Measurements from ENCODE around the gene B4GALT1. TPM values are rescaled to one million over a fixed set of nuclear protein-coding genes. Genes with fewer than 3 reads are reported as not detected.
A peak's percentile ranks its signal among the peaks of the same experiment; 100 is the strongest.
"Not testable (repeated sequence)": the region's sequence is repeated elsewhere in the genome, so short reads cannot be mapped to it uniquely, and the experiment has no call there.

Gene B4GALT1
- polyA plus RNA-seq, 10 donors, result 35.9 to 53.2 (median 45.7) TPM

DNA sequence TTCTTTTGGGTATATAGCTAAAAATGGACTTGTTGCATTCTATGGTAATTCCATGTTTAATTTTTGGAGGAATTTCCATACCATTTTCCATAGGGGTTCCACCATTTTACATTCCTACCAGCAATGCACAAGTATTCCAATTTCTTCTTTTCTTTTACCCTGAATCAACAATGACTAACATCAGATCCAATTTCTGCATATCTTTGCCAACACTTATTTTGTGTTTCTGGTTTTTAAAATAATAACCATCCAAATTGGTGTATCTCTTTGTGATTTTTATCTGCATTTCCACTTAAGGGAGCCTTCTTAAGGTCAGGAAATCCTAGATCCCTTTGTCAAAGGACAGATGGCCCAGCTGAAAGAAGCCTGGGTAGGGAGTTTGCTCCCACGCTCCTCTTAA is 61.2 kb downstream of the B4GALT1 start:
- DNase-seq, result no peak

DNA sequence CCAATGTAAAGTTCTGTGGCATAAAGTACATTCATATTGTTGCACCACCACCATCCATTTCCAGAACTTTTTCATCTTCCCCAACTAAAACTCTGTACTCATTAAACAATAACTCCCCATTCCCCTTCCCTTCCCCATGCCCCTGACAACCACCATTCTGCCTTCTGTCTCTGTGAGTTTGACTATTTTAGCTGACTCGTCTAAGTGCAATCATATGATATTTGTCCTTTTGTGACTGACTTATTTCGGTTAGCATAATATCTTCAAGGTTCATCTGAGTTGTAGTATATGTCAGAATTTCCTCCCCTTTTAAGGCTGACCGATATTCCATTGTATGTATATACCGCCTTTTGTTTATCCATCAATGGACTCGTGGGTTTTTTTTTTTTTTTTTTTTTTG is 61.6 kb downstream of the B4GALT1 start:
- DNase-seq, result no peak

- DNase-seq, result no peak
Measured at GRCh38 chr9:33104401-33104800, 62.7 kb downstream of the B4GALT1 start.

DNA sequence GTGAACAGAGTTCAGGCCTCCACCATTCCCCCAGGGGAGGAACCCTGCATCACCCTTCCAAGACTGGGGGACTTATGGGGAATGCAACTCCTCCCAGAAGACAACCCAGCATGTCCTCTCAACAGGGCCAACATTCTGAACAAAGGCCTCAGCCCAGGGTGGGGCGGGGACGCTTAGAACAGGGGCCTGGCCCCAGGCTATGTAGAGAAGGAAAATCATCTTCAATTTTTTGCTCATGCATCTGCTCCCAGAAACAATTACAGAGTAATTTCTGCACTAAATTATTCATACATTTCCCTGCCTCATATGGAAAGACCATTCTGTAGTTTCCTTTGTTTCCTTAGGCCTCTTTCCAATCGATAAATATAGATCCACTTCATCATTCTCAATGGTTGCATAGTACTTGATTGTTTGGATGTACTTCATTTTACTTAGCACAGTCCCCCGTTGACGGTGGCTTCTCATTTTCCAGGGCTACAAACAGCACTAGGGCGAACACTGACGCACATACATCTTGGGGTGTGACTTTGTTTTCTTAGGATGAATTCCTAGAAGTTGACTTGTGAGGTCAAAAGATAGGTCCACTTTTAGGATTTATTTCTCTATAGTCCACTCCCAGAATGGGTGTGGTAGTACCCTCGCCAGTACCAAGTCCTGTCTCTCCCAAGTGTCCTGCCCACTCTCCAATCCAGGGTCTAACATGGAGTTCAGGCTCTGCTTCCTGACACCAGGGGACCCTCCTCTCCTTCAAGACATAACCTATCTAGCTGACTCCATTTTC is 63.4 kb downstream of the B4GALT1 start:
- DNase-seq, result no peak

- no peak for DNase-seq
Measured at GRCh38 chr9:33102551-33103210, 64.5 kb downstream of the B4GALT1 start.

GRCh38 chr9:33101104-33101951 is 65.8 kb downstream of the B4GALT1 start:
- peak in 1 of 3 donors; percentile 78 for DNase-seq

DNA sequence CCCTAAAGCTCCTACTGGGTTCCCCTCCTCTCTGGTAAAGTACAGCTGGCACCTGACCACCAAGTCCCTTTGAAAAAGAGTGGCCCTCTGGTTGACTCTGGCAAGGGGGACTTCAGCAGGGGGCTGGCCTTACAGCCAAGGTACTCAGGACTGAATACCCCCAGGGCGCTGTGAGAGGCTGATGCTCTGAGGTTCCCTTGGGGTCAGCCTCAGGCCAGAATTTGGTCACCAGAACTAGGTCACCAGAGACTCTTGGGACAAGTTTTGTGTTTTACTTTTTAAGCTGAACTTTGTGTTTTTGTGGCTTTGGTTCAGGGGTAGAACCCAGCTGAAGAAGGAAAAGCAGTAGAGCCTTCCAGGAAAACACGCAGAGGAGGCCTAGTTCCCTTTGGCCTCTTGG is 67.4 kb downstream of the B4GALT1 start:
- no peak for DNase-seq

GRCh38 chr9:33097192-33097591 is 69.9 kb downstream of the B4GALT1 start:
- DNase-seq, result no peak

- DNase-seq, result no peak
Measured at GRCh38 chr9:33092634-33093033, 74.5 kb downstream of the B4GALT1 start.

GRCh38 chr9:33085672-33086071 is 81.5 kb downstream of the B4GALT1 start:
- DNase-seq, result not testable (repeated sequence)

DNA sequence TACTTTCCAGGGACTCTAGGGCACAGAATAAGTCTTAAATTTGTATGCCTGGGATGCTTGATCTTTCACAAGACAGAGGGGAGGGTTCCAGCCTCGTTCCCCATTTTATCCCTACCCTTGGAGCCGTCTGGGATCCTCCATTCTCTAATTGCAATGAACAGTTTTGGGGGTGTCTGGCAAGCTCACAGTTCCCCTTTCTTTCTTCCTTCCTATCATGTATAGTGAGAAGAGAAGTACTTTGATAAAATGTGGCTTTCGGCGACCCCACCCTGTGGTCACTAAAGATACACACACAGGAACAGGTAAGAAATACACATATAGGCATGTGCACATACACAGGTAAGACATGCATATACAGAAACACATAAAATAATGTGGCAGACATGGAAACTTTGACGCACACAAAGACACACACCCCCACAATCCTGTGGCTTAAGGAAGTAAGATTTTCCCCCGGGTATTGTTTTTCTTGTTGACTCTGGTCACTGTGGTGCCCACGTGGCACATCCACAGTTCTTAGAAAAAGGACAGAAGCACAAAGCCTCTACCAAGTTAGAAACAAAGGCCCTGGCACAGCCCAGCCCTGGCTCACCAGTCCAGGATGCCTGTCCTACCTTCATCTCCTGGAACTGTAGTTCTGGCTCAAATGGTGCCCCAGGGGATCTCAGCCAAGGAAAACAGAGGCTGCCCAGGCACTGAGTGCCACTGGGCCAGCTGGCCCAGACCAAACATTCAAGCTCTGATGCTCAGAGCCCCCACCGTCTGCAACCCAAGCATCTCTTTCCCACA is 84.4 kb downstream of the B4GALT1 start:
- DNase-seq, result no peak

DNA sequence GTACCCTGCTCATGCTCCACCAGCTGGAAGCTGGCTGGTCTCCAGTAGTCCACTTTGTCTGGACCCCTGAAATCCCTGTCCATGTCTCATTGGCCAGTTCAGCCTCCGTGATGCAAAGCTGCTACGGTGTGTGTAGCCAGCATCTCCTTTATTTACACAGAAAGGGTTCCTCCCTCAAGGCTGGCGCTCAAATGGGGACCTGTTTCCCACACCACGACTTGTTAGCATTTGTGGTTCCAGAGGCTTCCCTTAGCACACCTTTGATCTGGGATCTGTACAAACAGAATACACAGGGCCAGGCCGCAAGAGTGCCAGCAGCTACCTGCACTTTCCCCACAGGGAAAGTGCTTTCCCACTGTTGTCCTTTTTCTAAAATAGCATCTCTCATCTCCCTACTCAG is 85.0 kb downstream of the B4GALT1 start:
- DNase-seq, result no peak

GRCh38 chr9:33081128-33081851 is 85.8 kb downstream of the B4GALT1 start:
- DNase-seq, result peak; percentile 85 to 93 (median 87)

GRCh38 chr9:33080534-33080933 is 86.6 kb downstream of the B4GALT1 start:
- DNase-seq, result no peak

- DNase-seq, result peak; percentile 98 to 99 (median 98)
Measured at GRCh38 chr9:33076046-33077004, 90.8 kb downstream of the B4GALT1 start, which contains the start of gene SMU1. TSS of gene SMU1 (minus strand) at chr9:33076674. CDS start at chr9:33076608, 66 bp downstream.

GRCh38 chr9:33068991-33069390 is 98.1 kb downstream of the B4GALT1 start:
- no peak for DNase-seq

DNA sequence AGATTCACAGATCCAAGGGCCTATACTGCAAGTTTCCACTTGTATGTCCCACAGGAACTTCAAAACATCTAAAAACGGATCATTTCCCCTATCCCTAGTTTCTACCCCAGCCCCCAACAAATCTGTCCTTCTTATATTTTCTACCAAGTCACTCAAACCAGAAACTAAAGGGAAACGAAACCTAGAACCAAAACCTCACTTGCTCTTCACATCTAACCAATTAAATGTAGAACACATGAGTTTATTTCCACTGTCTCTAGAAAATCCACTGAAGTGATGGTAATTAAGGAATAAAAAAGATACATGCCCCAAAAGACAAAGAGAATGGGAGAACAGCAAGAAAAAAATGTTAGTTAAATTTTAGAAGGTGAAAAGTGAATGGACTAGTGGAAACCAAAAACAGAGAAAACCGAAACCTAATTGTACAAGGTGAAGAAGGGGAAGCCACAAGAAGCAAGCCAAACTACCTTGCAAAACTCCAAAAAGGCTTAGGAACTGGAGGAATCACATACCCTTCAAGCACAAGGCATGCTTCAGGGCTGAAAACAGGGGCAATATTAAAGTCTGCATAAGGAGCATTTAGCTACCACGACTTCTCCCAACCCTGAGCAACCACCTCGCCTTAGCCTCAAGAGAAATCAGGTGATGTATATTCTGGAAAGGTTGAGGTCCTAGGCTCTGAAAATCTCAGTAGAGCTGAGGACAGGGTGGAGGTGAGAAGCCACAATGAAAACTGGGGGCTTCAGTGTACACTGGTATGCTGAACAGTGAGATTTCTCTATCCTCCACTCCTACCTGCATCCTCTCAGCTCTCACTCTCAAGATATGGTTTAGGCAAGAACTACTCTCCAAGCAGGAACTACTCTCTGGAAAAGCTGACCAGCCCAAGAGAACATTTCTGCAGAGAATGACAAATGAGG is 101.7 kb downstream of the B4GALT1 start:
- DNase-seq, result no peak

All from muscle of back (tissue), 11 donors.